Measurements from ENCODE around the gene DOCK7. TPM values are rescaled to one million over a fixed set of nuclear protein-coding genes. Genes with fewer than 3 reads are reported as not detected.

The DOCK7 gene
- total and polyA plus RNA-seq, 12 donors = 3.5 to 17.1 (median 11.2) TPM

DNA sequence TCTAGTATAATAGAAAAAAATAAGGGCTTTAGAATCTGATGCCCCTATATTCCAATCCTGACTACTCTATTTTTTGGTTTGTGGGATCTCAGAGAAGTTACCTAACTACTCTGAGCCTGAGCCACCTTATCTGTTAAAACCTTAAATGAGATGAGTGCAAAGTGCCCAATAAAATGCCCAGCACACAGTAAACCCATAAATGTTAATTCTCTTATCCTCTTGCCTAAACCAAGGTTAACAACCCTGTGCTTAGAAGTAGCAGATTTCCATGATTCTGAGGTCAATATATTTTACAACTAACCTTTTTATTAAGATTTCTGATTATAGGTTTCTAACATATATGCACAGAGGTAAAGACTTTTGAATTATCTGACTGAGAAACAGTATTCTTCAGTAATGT, 35.8 kb downstream of the DOCK7 start:
- H3K27ac ChIP-seq = no peak overlapping the region
- H3K4me1 ChIP-seq = peaks cover 0 to 10% (median 4%) of the 10 kb centered on the region in 9 donors
- DNase-seq (no peak), ATAC-seq (no peak)
- intact Hi-C loops (cut with DNase I) = no loop called here
- no peak for TF ChIP-seq CTCF (IDR thresholded peaks at IDR 0.05)
- H3K27me3 ChIP-seq = no peaks in the 10 kb centered on the region
- no peak overlapping the region for H3K4me3 ChIP-seq
- no peaks in the 10 kb centered on the region for H3K9me3 ChIP-seq
- peaks cover 0 to 29% (median 4%) of the 10 kb centered on the region in 9 donors for H3K36me3 ChIP-seq

- Histone ChIP-seq H3K9me3 (peaks cover 0 to 4% (median 0%) of the 10 kb centered on the region in 11 donors), H3K27ac (no peak overlapping the region), H3K36me3 (peaks cover 0 to 54% (median 9%) of the 10 kb centered on the region in 9 donors), H3K4me3 (no peak overlapping the region), H3K4me1 (no peaks in the 10 kb centered on the region), H3K27me3 (no peaks in the 10 kb centered on the region)
- no peak for TF ChIP-seq CTCF (IDR thresholded peaks at IDR 0.05)
- DNase-seq (no peak), ATAC-seq (no peak)
- WGBS, 2 donors = 98 to 100% methylated on average over 1 of the region's 1 CpG
- intact Hi-C loops (cut with DNase I) = no loop called here
Observed at GRCh38 chr1:62643283-62643682, 44.9 kb downstream of the DOCK7 start.

DNA sequence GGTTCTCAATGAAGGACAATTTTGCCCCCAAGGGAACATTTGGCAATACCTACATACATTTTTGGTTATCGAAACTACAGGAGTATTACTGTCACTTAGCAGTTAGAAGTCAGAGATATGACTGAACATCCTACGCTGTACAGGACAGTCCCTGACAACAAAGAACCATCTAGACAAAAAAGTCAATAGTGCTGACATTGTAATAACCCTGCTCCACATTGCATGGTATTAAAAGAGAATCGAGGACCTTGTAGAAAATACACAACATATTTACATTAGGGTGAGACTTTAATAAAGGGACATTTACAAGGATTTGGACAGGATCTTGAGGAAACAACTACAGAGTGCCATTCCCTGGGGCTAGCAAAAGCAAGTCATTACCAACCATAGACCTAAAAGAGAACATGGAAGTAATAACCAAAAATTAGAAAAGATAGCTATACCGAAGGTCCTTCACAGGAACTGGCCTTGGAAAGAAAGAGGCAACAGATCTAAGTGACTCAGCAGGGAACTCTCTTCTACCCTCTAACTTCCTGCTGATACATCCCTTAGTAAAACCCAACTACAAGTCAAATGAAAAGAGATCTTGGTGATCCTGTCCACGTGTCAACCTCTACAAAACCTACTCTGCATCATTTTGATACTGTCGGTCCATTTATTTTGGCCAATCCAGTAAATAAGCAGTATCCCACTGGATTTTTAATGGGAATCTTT, 50.6 kb downstream of the DOCK7 start:
- H3K36me3 ChIP-seq = peaks cover 0 to 53% (median 17%) of the 10 kb centered on the region in 9 donors
- intact Hi-C loops (cut with DNase I) = no loop called here

GRCh38 chr1:62628506-62628905, 59.7 kb downstream of the DOCK7 start:
- Histone ChIP-seq H3K4me3 (no peak overlapping the region), H3K27me3 (no peaks in the 10 kb centered on the region), H3K4me1 (no peaks in the 10 kb centered on the region), H3K36me3 (peaks cover 0 to 60% (median 17%) of the 10 kb centered on the region in 9 donors), H3K27ac (no peak overlapping the region), H3K9me3 (peaks cover 0 to 4% (median 0%) of the 10 kb centered on the region in 11 donors)
- 91 to 92% methylated on average over 1 of the region's 1 CpG for WGBS, 2 donors
- TF ChIP-seq CTCF (IDR thresholded peaks at IDR 0.05) = no peak
- intact Hi-C loops (cut with DNase I) = no loop called here
- no peak for DNase-seq
- ATAC-seq = no peak

More for the DNA sequence above, 50.6 kb downstream of the DOCK7 start:
- Histone ChIP-seq H3K27me3 (no peaks in the 10 kb centered on the region), H3K9me3 (peaks cover 0 to 7% (median 0%) of the 10 kb centered on the region in 11 donors), H3K4me1 (no peaks in the 10 kb centered on the region), H3K4me3 (no peak overlapping the region), H3K27ac (no peak overlapping the region)
- DNase-seq = no peak
- TF ChIP-seq CTCF (IDR thresholded peaks at IDR 0.05) = no peak
- no peak for ATAC-seq
- WGBS, 2 donors = 94 to 97% methylated on average over 6 of the region's 6 CpGs

Data from heart right ventricle (tissue), 16 donors.